AG04449 (cell line): ENCODE measurements around the gene SRPRB.

Experiments used
- CTCF ChIA-PET: fragments of 350-600 bp; formaldehyde crosslinking; extraction: SDS; loops from one replicate; lab custom pipeline; 2021; ENCODE audit warnings: antibody characterized with exemption; lab: Yijun Ruan, JAX
- POLR2A ChIA-PET: fragments of 400-600, 350-600 bp; formaldehyde crosslinking; extraction: SDS; loops from one replicate; lab custom pipeline; 2020; ENCODE audit warnings: antibody characterized with exemption, inconsistent platforms; lab: Yijun Ruan, JAX
- DNase-seq: peaks from one replicate; pipeline ENCODE4 v3.0.0-alpha.2; 2010; ENCODE audit warnings: low read depth, low spot score
- H3K4me3 ChIP-seq: 2 replicates; pipeline ENCODE4 v1.5.1; 2011; ENCODE audit warnings: low read depth, mild to moderate bottlenecking, control low read depth, low read length
- TF ChIP-seq, protein P1 (sequence below): IDR thresholded peaks from one replicate; pipeline ENCODE4 v1.5.1; 2011; ENCODE audit warnings: mild to moderate bottlenecking, moderate library complexity, low read length, control low read depth, inconsistent platforms; ENCODE audit not compliant: insufficient read depth; ENCODE audit errors: missing control alignments

The SRPRB gene

DNA sequence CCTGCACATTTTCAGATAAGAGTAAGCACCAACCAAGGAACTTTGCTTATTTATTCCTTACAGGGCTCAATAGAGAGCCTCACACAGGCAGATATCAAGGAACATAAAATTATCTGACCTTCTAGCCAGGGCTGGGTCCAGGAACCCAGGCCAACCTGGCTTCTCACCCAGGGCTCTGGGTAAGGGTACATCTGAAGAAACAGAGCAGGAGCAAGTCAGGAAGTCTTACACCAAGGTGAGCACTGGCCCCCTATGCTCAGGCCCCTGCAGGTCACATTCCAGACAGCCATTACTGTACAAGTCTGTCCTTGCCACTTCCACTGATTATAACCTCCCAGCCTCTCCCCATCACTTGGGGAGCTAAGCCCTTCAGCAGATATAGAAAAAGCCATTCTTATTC, 40.4 kb upstream of the SRPRB start:
- DNase-seq = no peak
- H3K4me3 ChIP-seq = no peak overlapping the region
- TF ChIP-seq, protein P1, sequence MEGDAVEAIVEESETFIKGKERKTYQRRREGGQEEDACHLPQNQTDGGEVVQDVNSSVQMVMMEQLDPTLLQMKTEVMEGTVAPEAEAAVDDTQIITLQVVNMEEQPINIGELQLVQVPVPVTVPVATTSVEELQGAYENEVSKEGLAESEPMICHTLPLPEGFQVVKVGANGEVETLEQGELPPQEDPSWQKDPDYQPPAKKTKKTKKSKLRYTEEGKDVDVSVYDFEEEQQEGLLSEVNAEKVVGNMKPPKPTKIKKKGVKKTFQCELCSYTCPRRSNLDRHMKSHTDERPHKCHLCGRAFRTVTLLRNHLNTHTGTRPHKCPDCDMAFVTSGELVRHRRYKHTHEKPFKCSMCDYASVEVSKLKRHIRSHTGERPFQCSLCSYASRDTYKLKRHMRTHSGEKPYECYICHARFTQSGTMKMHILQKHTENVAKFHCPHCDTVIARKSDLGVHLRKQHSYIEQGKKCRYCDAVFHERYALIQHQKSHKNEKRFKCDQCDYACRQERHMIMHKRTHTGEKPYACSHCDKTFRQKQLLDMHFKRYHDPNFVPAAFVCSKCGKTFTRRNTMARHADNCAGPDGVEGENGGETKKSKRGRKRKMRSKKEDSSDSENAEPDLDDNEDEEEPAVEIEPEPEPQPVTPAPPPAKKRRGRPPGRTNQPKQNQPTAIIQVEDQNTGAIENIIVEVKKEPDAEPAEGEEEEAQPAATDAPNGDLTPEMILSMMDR = no peak
- ChIA-PET CTCF (no interaction called here), POLR2A (no interaction called here)

DNA sequence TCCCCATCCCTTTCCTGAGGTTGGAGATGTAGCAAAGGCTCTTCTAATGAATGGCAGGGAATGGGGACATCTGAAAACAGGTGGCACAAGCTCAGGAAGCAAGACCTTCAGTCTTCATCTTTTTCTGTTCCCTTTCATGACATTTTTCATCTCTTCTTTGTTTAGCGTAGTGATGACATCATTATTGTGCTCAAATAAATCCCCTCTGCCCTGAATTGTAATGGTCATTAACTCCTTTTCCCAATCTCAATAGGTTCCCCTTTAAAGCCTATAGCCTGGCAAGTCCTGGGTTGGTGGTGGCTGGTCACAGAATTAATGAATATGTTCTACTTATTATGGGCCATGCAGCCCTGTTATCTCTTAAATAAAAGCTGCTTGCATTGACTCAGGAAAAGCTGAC, 38.0 kb upstream of the SRPRB start:
- TF ChIP-seq, protein P1 = no peak
- CTCF ChIA-PET = no interaction called here
- no peak for DNase-seq
- no peak overlapping the region for H3K4me3 ChIP-seq
- POLR2A ChIA-PET = no interaction called here

DNA sequence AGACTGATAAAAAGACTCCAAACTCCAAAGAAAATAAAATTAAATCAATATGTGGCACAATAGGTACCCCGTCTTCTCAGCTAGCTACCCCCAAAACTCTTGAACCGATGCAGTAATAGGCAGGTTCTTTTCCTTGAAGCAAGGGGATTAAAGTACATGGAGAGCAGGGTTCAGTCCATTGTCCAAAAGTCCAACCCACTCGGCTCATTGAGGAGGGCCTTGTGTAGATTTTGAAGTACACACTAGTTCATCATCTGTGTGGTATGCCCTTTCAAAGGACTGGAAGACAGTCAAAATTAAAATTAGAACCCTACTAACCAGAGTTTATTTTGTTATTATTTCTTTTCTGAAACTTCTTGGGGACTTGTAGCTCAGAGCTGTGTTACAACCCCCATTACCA, 36.1 kb upstream of the SRPRB start:
- no peak overlapping the region for H3K4me3 ChIP-seq
- CTCF ChIA-PET = no interaction called here
- POLR2A ChIA-PET = no interaction called here
- TF ChIP-seq, protein P1 = no peak
- no peak for DNase-seq

DNA sequence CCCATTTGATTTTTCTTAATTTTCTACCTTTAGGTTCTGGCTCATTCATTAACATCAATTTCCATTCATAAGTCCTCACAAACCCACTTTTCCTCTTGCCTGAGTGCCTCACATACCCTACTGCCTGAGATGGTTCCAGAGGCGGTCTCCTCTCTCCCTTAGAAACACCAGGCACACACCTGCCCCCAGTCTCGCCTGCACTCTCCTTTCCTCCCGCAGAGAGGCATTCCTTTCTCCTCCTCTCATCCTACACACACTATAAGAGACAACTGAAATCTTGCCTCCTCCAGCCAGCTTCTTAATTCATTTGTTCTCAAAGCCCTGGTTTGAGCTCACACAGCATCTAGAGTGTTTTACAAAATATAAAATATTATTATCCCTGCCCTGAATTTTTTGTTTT, 31.9 kb upstream of the SRPRB start:
- POLR2A ChIA-PET = no interaction called here

DNA sequence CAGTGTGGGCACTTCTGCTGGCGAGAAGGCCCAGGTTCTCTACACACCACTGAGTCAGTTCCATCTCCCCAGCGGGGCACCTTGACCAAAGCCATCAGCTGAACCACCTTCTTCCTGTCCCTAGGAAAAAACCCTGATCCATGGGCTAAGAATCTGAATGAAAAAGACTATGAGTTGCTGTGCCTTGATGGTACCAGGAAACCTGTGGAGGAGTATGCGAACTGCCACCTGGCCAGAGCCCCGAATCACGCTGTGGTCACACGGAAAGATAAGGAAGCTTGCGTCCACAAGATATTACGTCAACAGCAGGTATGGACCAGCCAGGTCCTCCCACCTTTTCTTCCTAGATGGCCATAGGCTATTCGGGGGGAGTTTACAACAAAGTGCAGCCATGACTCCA, 30.3 kb upstream of the SRPRB start:
- TF ChIP-seq, protein P1 = no peak
- no peak for DNase-seq
- ChIA-PET POLR2A (no interaction called here), CTCF (no interaction called here)
- no peak overlapping the region for H3K4me3 ChIP-seq

More for the DNA sequence above, 31.9 kb upstream of the SRPRB start:
- TF ChIP-seq, protein P1 = no peak
- no peak overlapping the region for H3K4me3 ChIP-seq
- no peak for DNase-seq
- CTCF ChIA-PET = no interaction called here

DNA sequence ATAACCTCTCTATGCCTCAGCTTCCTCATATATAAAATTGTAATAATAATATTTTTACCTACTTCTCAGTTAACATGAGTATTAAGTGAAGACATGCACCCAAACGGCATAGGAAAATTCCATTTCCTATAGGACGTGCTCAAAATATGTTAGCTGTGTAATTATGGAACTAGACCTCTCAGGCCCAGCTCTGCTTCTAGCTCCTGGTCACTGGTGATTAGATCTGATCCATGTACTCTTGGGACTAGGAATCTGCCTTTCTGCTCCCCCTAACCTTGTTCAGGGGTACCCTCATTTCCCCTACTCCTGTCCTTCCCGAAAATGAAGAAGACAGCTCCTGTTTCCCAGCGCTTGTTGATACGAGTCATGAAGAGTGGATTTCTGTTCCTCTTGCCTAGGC, 29.8 kb upstream of the SRPRB start:
- ChIA-PET POLR2A (no interaction called here), CTCF (no interaction called here)
- H3K4me3 ChIP-seq = no peak overlapping the region
- no peak for DNase-seq
- TF ChIP-seq, protein P1 = no peak
